ENCODE measurements around the gene CCDC91.

GRCh38 chr12:28388879-28389278, 198.6 kb downstream of the CCDC91 start:
- TF ChIP-seq, protein P1, sequence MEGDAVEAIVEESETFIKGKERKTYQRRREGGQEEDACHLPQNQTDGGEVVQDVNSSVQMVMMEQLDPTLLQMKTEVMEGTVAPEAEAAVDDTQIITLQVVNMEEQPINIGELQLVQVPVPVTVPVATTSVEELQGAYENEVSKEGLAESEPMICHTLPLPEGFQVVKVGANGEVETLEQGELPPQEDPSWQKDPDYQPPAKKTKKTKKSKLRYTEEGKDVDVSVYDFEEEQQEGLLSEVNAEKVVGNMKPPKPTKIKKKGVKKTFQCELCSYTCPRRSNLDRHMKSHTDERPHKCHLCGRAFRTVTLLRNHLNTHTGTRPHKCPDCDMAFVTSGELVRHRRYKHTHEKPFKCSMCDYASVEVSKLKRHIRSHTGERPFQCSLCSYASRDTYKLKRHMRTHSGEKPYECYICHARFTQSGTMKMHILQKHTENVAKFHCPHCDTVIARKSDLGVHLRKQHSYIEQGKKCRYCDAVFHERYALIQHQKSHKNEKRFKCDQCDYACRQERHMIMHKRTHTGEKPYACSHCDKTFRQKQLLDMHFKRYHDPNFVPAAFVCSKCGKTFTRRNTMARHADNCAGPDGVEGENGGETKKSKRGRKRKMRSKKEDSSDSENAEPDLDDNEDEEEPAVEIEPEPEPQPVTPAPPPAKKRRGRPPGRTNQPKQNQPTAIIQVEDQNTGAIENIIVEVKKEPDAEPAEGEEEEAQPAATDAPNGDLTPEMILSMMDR (tag by site-specific recombination; IDR thresholded peaks at IDR 0.05): no peak
- TF ChIP-seq ZNF544 (tag by site-specific recombination; IDR thresholded peaks at IDR 0.05): no peak
- no peak for TF ChIP-seq ZNF23 (tag by site-specific recombination; IDR thresholded peaks at IDR 0.05; ENCODE audit: borderline replicate concordance)
- no peak for TF ChIP-seq ZNF138 (tag by site-specific recombination; IDR thresholded peaks at IDR 0.05; ENCODE audit: borderline replicate concordance)

All from HEK293 (cell line).